Naive thymus-derived CD4-positive, alpha-beta T cell (primary cell): ENCODE measurements around the gene CD247. TPM values are rescaled to one million over a fixed set of nuclear protein-coding genes. Genes with fewer than 3 reads are reported as not detected.

ENCODE experiments used
- ATAC-seq: fragments of 150-1000 bp; cut with Tn5 transposase; 2 replicates; pipeline ENCODE4 v1.10.0; 2021; ENCODE audit warnings: mild to moderate bottlenecking, moderate library complexity
- CTCF ChIA-PET: fragments of 350-600 bp; sonication (Branson Sonifier 250); formaldehyde crosslinking; loops from one replicate; lab custom pipeline; 2021; ENCODE audit warnings: antibody characterized with exemption; lab: Charles Lee
- POLR2A ChIA-PET: fragments of 350-600 bp; sonication (Branson Sonifier 250); formaldehyde crosslinking; loops from one replicate; lab custom pipeline; 2021; ENCODE audit warnings: antibody characterized with exemption, inconsistent platforms; lab: Charles Lee
- DNase-seq, 9 donors: peaks; one replicate each; pipeline versions ENCODE4 v3.0.0 to v3.0.0-alpha.2; 2020 to 2022; ENCODE audit warnings: mixed read lengths in 1 of 9
- H3K27ac ChIP-seq: one replicate; pipeline ENCODE4 v1.7.0; 2013; ENCODE audit warnings: mild to moderate bottlenecking, low read depth, low read length, moderate library complexity
- H3K27me3 ChIP-seq, 2 donors: one replicate each; pipeline ENCODE4 v1.7.0; 2013; ENCODE audit warnings: low read length in 2 of 2, mild to moderate bottlenecking in 2 of 2, moderate library complexity in 2 of 2; ENCODE audit not compliant: control insufficient read depth in 2 of 2, insufficient read depth in 2 of 2
- H3K36me3 ChIP-seq, 3 experiments: 1 replicate in 2 of 3; 2 replicates in 1 of 3; pipeline ENCODE4 v1.7.0; 2013; ENCODE audit warnings: low read length in 3 of 3, mild to moderate bottlenecking in 3 of 3, moderate library complexity in 1 of 3; ENCODE audit not compliant: insufficient read depth in 3 of 3, control insufficient read depth in 2 of 3
- H3K4me1 ChIP-seq, 2 donors: one replicate each; pipeline ENCODE4 v1.7.0; 2013; ENCODE audit warnings: low read length in 2 of 2, mild to moderate bottlenecking in 2 of 2, moderate library complexity in 1 of 2; ENCODE audit not compliant: control insufficient read depth in 2 of 2, insufficient read depth in 2 of 2
- H3K4me3 ChIP-seq: 2 replicates; pipeline ENCODE4 v1.7.0; 2013; ENCODE audit warnings: mild to moderate bottlenecking, low read length
- H3K9me3 ChIP-seq, 3 experiments: 1 replicate in 2 of 3; 2 replicates in 1 of 3; pipeline ENCODE4 v1.7.0; 2013; ENCODE audit warnings: low read length in 3 of 3; ENCODE audit not compliant: control insufficient read depth in 2 of 3
- H3K27ac Mint-ChIP-seq, 9 donors: one replicate each; pipeline ENCODE4 v1.8.0; 2020 to 2022; ENCODE audit warnings: mixed read lengths in 9 of 9, mild to moderate bottlenecking in 8 of 9, moderate library complexity in 5 of 9, inconsistent platforms in 2 of 9
- H3K27me3 Mint-ChIP-seq, 5 donors: one replicate each; pipeline ENCODE4 v1.8.0; 2021 to 2022; ENCODE audit warnings: mixed read lengths in 5 of 5, mild to moderate bottlenecking in 1 of 5
- H3K36me3 Mint-ChIP-seq, 5 donors: one replicate each; pipeline ENCODE4 v1.8.0; 2020 to 2022; ENCODE audit warnings: mixed read lengths in 5 of 5, mild to moderate bottlenecking in 3 of 5, inconsistent platforms in 1 of 5
- H3K4me1 Mint-ChIP-seq, 7 donors: one replicate each; pipeline ENCODE4 v1.8.0; 2020 to 2022; ENCODE audit warnings: mixed read lengths in 7 of 7, mild to moderate bottlenecking in 3 of 7, inconsistent platforms in 1 of 7
- H3K4me3 Mint-ChIP-seq, 10 donors: one replicate each; pipeline ENCODE4 v1.8.0; 2020 to 2022; ENCODE audit warnings: mild to moderate bottlenecking in 10 of 10, mixed read lengths in 10 of 10, moderate library complexity in 6 of 10, inconsistent platforms in 2 of 10
- H3K9me3 Mint-ChIP-seq, 11 donors: one replicate each; pipeline ENCODE4 v1.8.0; 2020 to 2022; ENCODE audit warnings: mixed read lengths in 11 of 11, mild to moderate bottlenecking in 4 of 11, inconsistent platforms in 1 of 11, moderate library complexity in 1 of 11
- intact Hi-C, 2 donors: fragments of 100-400 bp; cut with micrococcal nuclease; formaldehyde crosslinking; loops; one replicate each; pipeline ENCODE4 v1.15.1; 2023
- polyA plus RNA-seq, 2 donors: library from polyadenylated mRNA; unstranded; fragments of 300-500 nt; fragmentation: Illumina TruSeq; gene quantifications; one replicate each; pipeline ENCODE4 v1.2.3, GENCODE V29; 2021
- total RNA-seq, 6 experiments: library from RNA in 5 of 6; stranded (reverse) in 5 of 6; gene quantifications; 1 replicate in 5 of 6; 2 replicates in 1 of 6; pipeline ENCODE4 v1.2.3 and lab custom pipeline; 2021 to 2026

The CD247 gene
- total and polyA plus RNA-seq, 7 experiments from 2014 or later, result 246 to 476 (median 352) TPM

- no peaks in the 10 kb centered on the region for H3K9me3 ChIP-seq
- DNase-seq (no peak), ATAC-seq (no peak)
- no peak overlapping the region for H3K4me3 ChIP-seq
- POLR2A ChIA-PET, result interaction anchor here (7.2 kb wide), 1 partner anchor 11 kb away, joined by 57 read pairs; the partner anchor contains the start of gene CD247
- intact Hi-C loops, result no loop called here
- H3K27me3 Mint-ChIP-seq, result peaks cover 0 to 15% (median 0%) of the 10 kb centered on the region in 5 donors
- no peaks in the 10 kb centered on the region for H3K36me3 Mint-ChIP-seq
- H3K4me1 Mint-ChIP-seq, result peaks cover 2 to 14% (median 13%) of the 10 kb centered on the region in 7 donors
- no peaks in the 10 kb centered on the region for H3K9me3 Mint-ChIP-seq
- no peaks in the 10 kb centered on the region for H3K4me1 ChIP-seq
- CTCF ChIA-PET, result interaction anchor here (0.7 to 0.8 kb wide), 3 partner anchors 12 to 469 kb away, joined by 3 read pairs; no protein-coding TSS in a partner anchor
- H3K4me3 Mint-ChIP-seq, result no peak overlapping the region
- H3K27ac ChIP-seq, result no peak overlapping the region
- H3K27me3 ChIP-seq, result no peaks in the 10 kb centered on the region
- no peaks in the 10 kb centered on the region for H3K36me3 ChIP-seq
- H3K27ac Mint-ChIP-seq, result peak overlapping the region in 1 of 9 donors; percentile 65
These were observed 9.9 kb upstream of the CD247 start for GRCh38 chr1:167528057-167528728.

- Mint-ChIP-seq H3K9me3 (no peaks in the 10 kb centered on the region), H3K4me1 (peaks cover 2 to 15% (median 13%) of the 10 kb centered on the region in 7 donors), H3K27me3 (peaks cover 0 to 27% (median 0%) of the 10 kb centered on the region in 5 donors), H3K4me3 (no peak overlapping the region), H3K27ac (peak overlapping the region in 2 of 9 donors; percentile 3 to 5), H3K36me3 (no peaks in the 10 kb centered on the region)
- H3K4me1 ChIP-seq, result no peaks in the 10 kb centered on the region
- ChIA-PET CTCF (interaction anchor here (0.8 to 1.9 kb wide), 3 partner anchors 8 to 85 kb away, joined by 3 to 10 read pairs (median 3); partner anchors contain the start of gene CD247), POLR2A (interaction anchor here (7.2 kb wide), 1 partner anchor 10 kb away, joined by 57 read pairs; the partner anchor contains the start of gene CD247)
- no peak for ATAC-seq
- no peak overlapping the region for H3K4me3 ChIP-seq
- no peak overlapping the region for H3K27ac ChIP-seq
- H3K27me3 ChIP-seq, result no peaks in the 10 kb centered on the region
- no peaks in the 10 kb centered on the region for H3K9me3 ChIP-seq
- H3K36me3 ChIP-seq, result no peaks in the 10 kb centered on the region
- no peak for DNase-seq
- intact Hi-C loops, result no loop called here
These were observed 8.5 kb upstream of the CD247 start for GRCh38 chr1:167526667-167527383.

GRCh38 chr1:167524651-167525050 is 6.3 kb upstream of the CD247 start:
- no peak overlapping the region for H3K4me3 ChIP-seq
- intact Hi-C loops, result no loop called here
- CTCF ChIA-PET, result interaction anchor here (1.0 to 2.9 kb wide), 4 partner anchors 9 to 78 kb away, joined by 3 to 11 read pairs (median 6); no protein-coding TSS in a partner anchor
- POLR2A ChIA-PET, result interaction anchor here (1.5 to 7.2 kb wide), 2 partner anchors 8 to 10 kb away, joined by 3 to 57 read pairs; partner anchors contain the start of gene CD247
- peaks cover 0 to 1% of the 10 kb centered on the region in 2 donors for H3K4me1 ChIP-seq
- H3K9me3 Mint-ChIP-seq, result no peaks in the 10 kb centered on the region
- H3K27me3 ChIP-seq, result no peaks in the 10 kb centered on the region
- ATAC-seq (no peak), DNase-seq (no peak)
- no peaks in the 10 kb centered on the region for H3K36me3 ChIP-seq
- H3K4me1 Mint-ChIP-seq, result peaks cover 6 to 32% (median 28%) of the 10 kb centered on the region in 7 donors
- no peaks in the 10 kb centered on the region for H3K9me3 ChIP-seq
- H3K27me3 Mint-ChIP-seq, result peaks cover 0 to 25% (median 0%) of the 10 kb centered on the region in 5 donors
- no peak overlapping the region for H3K27ac ChIP-seq
- no peak overlapping the region for H3K4me3 Mint-ChIP-seq
- H3K27ac Mint-ChIP-seq, result no peak overlapping the region
- no peaks in the 10 kb centered on the region for H3K36me3 Mint-ChIP-seq

- POLR2A ChIA-PET, result interaction anchor here (8.4 kb wide), 1 partner anchor 79 kb away, joined by 281 read pairs; no protein-coding TSS in a partner anchor
- peaks cover 0 to 25% (median 0%) of the 10 kb centered on the region in 5 donors for H3K27me3 Mint-ChIP-seq
- Histone ChIP-seq H3K4me1 (peaks cover 9 to 12% of the 10 kb centered on the region in 2 donors), H3K4me3 (no peak overlapping the region), H3K36me3 (peaks cover 0 to 10% (median 0%) of the 10 kb centered on the region in 3 experiments), H3K27me3 (no peaks in the 10 kb centered on the region), H3K27ac (no peak overlapping the region), H3K9me3 (no peaks in the 10 kb centered on the region)
- intact Hi-C loops, result no loop called here
- H3K4me3 Mint-ChIP-seq, result no peak overlapping the region
- H3K36me3 Mint-ChIP-seq, result peaks cover 0 to 9% (median 9%) of the 10 kb centered on the region in 5 donors
- no peaks in the 10 kb centered on the region for H3K9me3 Mint-ChIP-seq
- CTCF ChIA-PET, result interaction anchor here (1.2 to 1.3 kb wide), 2 partner anchors 12 to 39 kb away, joined by 4 read pairs; no protein-coding TSS in a partner anchor
- DNase-seq (no peak), ATAC-seq (no peak)
- H3K27ac Mint-ChIP-seq, result peak overlapping the region in 1 of 9 donors; percentile 48
- peaks cover 11 to 39% (median 33%) of the 10 kb centered on the region in 7 donors for H3K4me1 Mint-ChIP-seq
These were observed 3.9 kb upstream of the CD247 start for GRCh38 chr1:167522246-167522645.

- ATAC-seq, result no peak
- Histone ChIP-seq H3K27me3 (no peaks in the 10 kb centered on the region), H3K36me3 (peaks cover 0 to 15% (median 0%) of the 10 kb centered on the region in 3 experiments), H3K4me1 (peaks cover 12 to 13% of the 10 kb centered on the region in 2 donors), H3K27ac (no peak overlapping the region), H3K9me3 (no peaks in the 10 kb centered on the region), H3K4me3 (no peak overlapping the region)
- POLR2A ChIA-PET, result interaction anchor here (0.6 to 8.4 kb wide), 7 partner anchors 7 to 119 kb away, joined by 4 to 281 read pairs (median 57); no protein-coding TSS in a partner anchor
- Mint-ChIP-seq H3K27ac (peak overlapping the region in 6 of 9 donors; percentile 20 to 98 (median 73)), H3K4me1 (peaks cover 11 to 41% (median 29%) of the 10 kb centered on the region in 7 donors), H3K4me3 (no peak overlapping the region), H3K9me3 (no peaks in the 10 kb centered on the region), H3K36me3 (peaks cover 9 to 22% (median 22%) of the 10 kb centered on the region in 5 donors), H3K27me3 (peaks cover 0 to 25% (median 0%) of the 10 kb centered on the region in 5 donors)
- DNase-seq, result no peak
- intact Hi-C loops, result no loop called here
- CTCF ChIA-PET, result interaction anchor here (1.2 to 1.3 kb wide), 2 partner anchors 14 to 37 kb away, joined by 4 read pairs; no protein-coding TSS in a partner anchor
These were observed 2.4 kb upstream of the CD247 start for GRCh38 chr1:167520711-167521206.
